Measurements from ENCODE around the gene ABCC12.

- no peak for TF ChIP-seq GATA3 (IDR thresholded peaks at IDR 0.05; ENCODE audit: low read depth, low read length)
- no peak for TF ChIP-seq GATA2 (IDR thresholded peaks at IDR 0.05; ENCODE audit: low read depth, low read length)
Observed at GRCh38 chr16:48118841-48119240, 37.0 kb downstream of the ABCC12 start.

Data from SH-SY5Y (cell line).